HL-60/S4 treated with retinoic acid at 250 ng/mL for 4 days and 3 days (cell line): Measurements from ENCODE around the gene CRIM1.
"Not testable (repeated sequence)": the region's sequence is repeated elsewhere in the genome, so short reads cannot be mapped to it uniquely, and the experiment has no call there.

Experiments
- in situ Hi-C: fragments of 300-500 bp; cut with MboI; formaldehyde crosslinking; loops from 2 replicates; pipeline ENCODE4 v1.7.0; 2022; ENCODE audit warnings: low sequenced_read_pairs

The CRIM1 gene

GRCh38 chr2:36355151-36355889, at the start of gene CRIM1:
TSS of gene CRIM1 (plus strand) at chr2:36355778. CDS start at chr2:36356293, 515 bp downstream.
- in situ Hi-C loops: loop anchor here (25.0 kb wide), 1 partner anchor 307 kb away; no protein-coding TSS in a partner anchor

- in situ Hi-C loops: no loop called here
These were observed 48.1 kb upstream of the CRIM1 start for GRCh38 chr2:36307441-36307840.

- in situ Hi-C loops: not testable (repeated sequence)
These were observed 45.1 kb upstream of the CRIM1 start for GRCh38 chr2:36310444-36310843.

GRCh38 chr2:36318547-36318946, 37.0 kb upstream of the CRIM1 start:
- in situ Hi-C loops: no loop called here

GRCh38 chr2:36322108-36322507, 33.5 kb upstream of the CRIM1 start:
- in situ Hi-C loops: no loop called here

- in situ Hi-C loops: loop anchor here (25.0 kb wide), 1 partner anchor 364 kb away; no protein-coding TSS in a partner anchor
These were observed 29.3 kb upstream of the CRIM1 start for GRCh38 chr2:36326286-36326685.

- in situ Hi-C loops: loop anchor here (25.0 kb wide), 1 partner anchor 367 kb away; no protein-coding TSS in a partner anchor
These were observed 26.3 kb upstream of the CRIM1 start for GRCh38 chr2:36329251-36329650.

GRCh38 chr2:36329746-36330472, 25.7 kb upstream of the CRIM1 start:
- in situ Hi-C loops: loop anchor here (25.0 kb wide), 1 partner anchor 368 kb away; no protein-coding TSS in a partner anchor

GRCh38 chr2:36330473-36331395, 24.8 kb upstream of the CRIM1 start:
- in situ Hi-C loops: loop anchor here (25.0 kb wide), 1 partner anchor 368 kb away; no protein-coding TSS in a partner anchor

GRCh38 chr2:36333350-36334012, 22.1 kb upstream of the CRIM1 start:
- in situ Hi-C loops: loop anchor here (25.0 kb wide), 1 partner anchor 371 kb away; no protein-coding TSS in a partner anchor

GRCh38 chr2:36335597-36335996, 20.0 kb upstream of the CRIM1 start:
- in situ Hi-C loops: loop anchor here (25.0 kb wide), 1 partner anchor 373 kb away; no protein-coding TSS in a partner anchor

- in situ Hi-C loops: loop anchor here (25.0 kb wide), 1 partner anchor 374 kb away; no protein-coding TSS in a partner anchor
These were observed 19.3 kb upstream of the CRIM1 start for GRCh38 chr2:36336321-36336720.

GRCh38 chr2:36337354-36337753, 18.2 kb upstream of the CRIM1 start:
- in situ Hi-C loops: loop anchor here (25.0 kb wide), 1 partner anchor 375 kb away; no protein-coding TSS in a partner anchor

- in situ Hi-C loops: loop anchor here (25.0 kb wide), 1 partner anchor 376 kb away; no protein-coding TSS in a partner anchor
These were observed 17.3 kb upstream of the CRIM1 start for GRCh38 chr2:36338124-36338826.

GRCh38 chr2:36338827-36339145, 16.8 kb upstream of the CRIM1 start:
- in situ Hi-C loops: loop anchor here (25.0 kb wide), 1 partner anchor 376 kb away; no protein-coding TSS in a partner anchor

GRCh38 chr2:36339607-36340218, 15.9 kb upstream of the CRIM1 start:
- in situ Hi-C loops: loop anchor here (25.0 kb wide), 1 partner anchor 377 kb away; no protein-coding TSS in a partner anchor

- in situ Hi-C loops: loop anchor here (25.0 kb wide), 1 partner anchor 381 kb away; no protein-coding TSS in a partner anchor
These were observed 12.0 kb upstream of the CRIM1 start for GRCh38 chr2:36343606-36344005.

GRCh38 chr2:36348721-36349120, 6.9 kb upstream of the CRIM1 start:
- in situ Hi-C loops: loop anchor here (25.0 kb wide), 1 partner anchor 386 kb away; no protein-coding TSS in a partner anchor

GRCh38 chr2:36351291-36351690, 4.3 kb upstream of the CRIM1 start:
- in situ Hi-C loops: loop anchor here (25.0 kb wide), 1 partner anchor 311 kb away; no protein-coding TSS in a partner anchor
